ENCODE measurements around the gene KIAA0319L. TPM values are rescaled to one million over a fixed set of nuclear protein-coding genes. Genes with fewer than 3 reads are reported as not detected.

The KIAA0319L gene
- total and polyA plus RNA-seq, 12 donors: 26.5 to 278 (median 76.8) TPM

- Histone ChIP-seq H3K4me1 (replicated peaks in 1 of 2) (peaks cover 37 to 59% of the 10 kb centered on the region in 2 donors), H3K27ac (peak overlapping the region in 4 of 5 donors; percentile 71 to 84 (median 78)), H3K9me3 (replicated peaks in 1 of 3) (no peaks in the 10 kb centered on the region), H3K36me3 (replicated peaks in 1 of 2) (peaks cover 0 to 18% of the 10 kb centered on the region in 2 donors), H3K27me3 (no peaks in the 10 kb centered on the region), H3K4me3 (no peak overlapping the region)
- TF ChIP-seq CTCF (IDR thresholded peaks at IDR 0.05) (no peak), POLR2A (IDR thresholded peaks at IDR 0.05) (no peak)
- WGBS, 4 donors: 68 to 85% (median 77%) methylated on average over 7 of the region's 7 CpGs
- intact Hi-C loops (cut with DNase I): loop anchor here (5.0 to 10.0 kb wide), 4 partner anchors 108 to 325 kb away; partner anchors contain the start of genes KIAA0319L (in 1 of the 2) and NCDN (in 1 of the 2)
- peak; percentile 51 to 84 (median 72) for DNase-seq
Measured at GRCh38 chr1:35449334-35450008, 107.7 kb downstream of the KIAA0319L start.

DNA sequence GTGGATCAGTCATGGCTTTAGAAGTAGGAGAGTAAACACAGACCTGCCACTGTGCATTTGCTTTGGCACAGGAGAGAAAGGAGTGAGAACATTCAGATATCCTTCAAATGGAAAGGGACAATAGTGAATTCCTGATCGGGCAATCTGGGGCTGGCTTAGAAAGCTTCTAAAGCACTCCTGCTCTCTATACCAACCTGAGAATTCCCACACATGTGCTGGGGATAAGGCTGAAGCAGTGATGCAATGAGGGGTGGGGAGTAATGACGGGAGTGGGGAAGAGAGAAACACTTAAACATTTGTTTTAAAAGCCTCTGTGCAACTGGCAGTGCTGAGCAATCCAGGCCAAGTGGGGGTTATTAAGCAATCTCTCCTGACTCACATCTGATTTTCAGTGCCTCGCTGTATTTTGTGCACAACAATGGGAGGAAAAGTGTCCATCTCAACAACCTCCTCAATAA, 108.8 kb downstream of the KIAA0319L start:
- peak overlapping the region; percentile 60 to 84 (median 73) for H3K27ac ChIP-seq
- peak; percentile 46 to 85 (median 80) for DNase-seq
- peak in 1 of 2 donors; percentile 25 for TF ChIP-seq POLR2A (IDR thresholded peaks at IDR 0.05)
- TF ChIP-seq CTCF (IDR thresholded peaks at IDR 0.05): no peak
- H3K27me3 ChIP-seq: no peaks in the 10 kb centered on the region
- H3K4me1 ChIP-seq (replicated peaks in 1 of 2): peaks cover 27 to 48% of the 10 kb centered on the region in 2 donors
- H3K36me3 ChIP-seq (replicated peaks in 1 of 2): peaks cover 0 to 27% of the 10 kb centered on the region in 2 donors
- no peak overlapping the region for H3K4me3 ChIP-seq
- 24 to 36% (median 30%) methylated on average over 3 of the region's 3 CpGs for WGBS, 4 donors
- intact Hi-C loops (cut with DNase I): loop anchor here in 1 of 2 donors (10.0 kb wide), 1 partner anchor 326 kb away; no protein-coding TSS in a partner anchor
- H3K9me3 ChIP-seq (replicated peaks in 1 of 3): no peaks in the 10 kb centered on the region

- Histone ChIP-seq H3K4me1 (replicated peaks in 1 of 2) (peaks cover 16 to 37% of the 10 kb centered on the region in 2 donors), H3K4me3 (no peak overlapping the region), H3K27me3 (no peaks in the 10 kb centered on the region), H3K36me3 (replicated peaks in 1 of 2) (peaks cover 0 to 34% of the 10 kb centered on the region in 2 donors), H3K27ac (no peak overlapping the region), H3K9me3 (replicated peaks in 1 of 3) (no peaks in the 10 kb centered on the region)
- intact Hi-C loops (cut with DNase I): loop anchor here in 1 of 2 donors (10.0 kb wide), 1 partner anchor 328 kb away; no protein-coding TSS in a partner anchor
- no peak for TF ChIP-seq CTCF (IDR thresholded peaks at IDR 0.05)
- TF ChIP-seq POLR2A (IDR thresholded peaks at IDR 0.05): no peak
- DNase-seq: no peak
Measured at GRCh38 chr1:35447278-35447677, 109.9 kb downstream of the KIAA0319L start.

DNA sequence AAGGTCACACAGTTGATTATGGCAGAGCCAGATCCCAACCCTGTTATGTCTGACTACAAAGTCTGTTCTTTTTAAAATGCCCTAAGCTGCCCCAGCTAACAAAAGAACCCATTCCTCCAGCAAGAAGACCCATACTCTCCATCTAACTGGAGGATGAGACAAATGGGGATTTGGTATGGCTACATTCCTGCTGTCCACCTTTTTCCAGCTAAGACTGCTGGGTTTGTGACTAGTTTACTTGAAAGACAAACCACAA, 112.8 kb downstream of the KIAA0319L start:
- H3K27ac ChIP-seq: no peak overlapping the region
- no peak for DNase-seq
- intact Hi-C loops (cut with DNase I): loop anchor here in 1 of 2 donors (10.0 kb wide), 1 partner anchor 330 kb away; no protein-coding TSS in a partner anchor
- H3K9me3 ChIP-seq (replicated peaks in 1 of 3): no peaks in the 10 kb centered on the region
- peaks cover 0 to 15% of the 10 kb centered on the region in 2 donors for H3K4me1 ChIP-seq (replicated peaks in 1 of 2)
- no peak overlapping the region for H3K4me3 ChIP-seq
- no peaks in the 10 kb centered on the region for H3K27me3 ChIP-seq
- TF ChIP-seq POLR2A (IDR thresholded peaks at IDR 0.05): no peak
- no peak for TF ChIP-seq CTCF (IDR thresholded peaks at IDR 0.05)
- peaks cover 0 to 50% of the 10 kb centered on the region in 2 donors for H3K36me3 ChIP-seq (replicated peaks in 1 of 2)
